22Rv1 (cell line): ENCODE results near the gene GATA5.

Experiments
- CTCF ChIP-seq: fragments of 450-650 bp; IDR thresholded peaks from 2 replicates; pipeline ENCODE4 v1.5.1; 2017; ENCODE audit warnings: mild to moderate bottlenecking
- ZFX ChIP-seq: fragments of 450-650 bp; IDR thresholded peaks from 2 replicates; pipeline ENCODE4 v1.6.1; 2017; ENCODE audit warnings: antibody characterized with exemption, borderline replicate concordance

GRCh38 chr20:62524505-62524911 is 48.7 kb upstream of the GATA5 start:
- TF ChIP-seq CTCF (no peak), ZFX (no peak)
